CD8-positive, alpha-beta memory T cell (primary cell): ENCODE results near the gene S100A10. TPM values are rescaled to one million over a fixed set of nuclear protein-coding genes. Genes with fewer than 3 reads are reported as not detected.

Experiments
- CTCF ChIA-PET: fragments of 350-600 bp; sonication (Branson Sonifier 250); formaldehyde crosslinking; loops from one replicate; lab custom pipeline; 2021; ENCODE audit warnings: antibody characterized with exemption; lab: Charles Lee
- POLR2A ChIA-PET: fragments of 350-600 bp; sonication (Branson Sonifier 250); formaldehyde crosslinking; loops from one replicate; lab custom pipeline; 2021; ENCODE audit warnings: antibody characterized with exemption; lab: Charles Lee
- DNase-seq, 5 donors: peaks; one replicate each; pipeline versions ENCODE4 v3.0.0 to v3.0.0-alpha.2; 2020 to 2022; ENCODE audit warnings: mixed read lengths in 1 of 5
- H3K27ac ChIP-seq: one replicate; pipeline ENCODE4 v1.7.0; 2013; ENCODE audit warnings: low read depth, mild to moderate bottlenecking, low read length, moderate library complexity
- H3K27me3 ChIP-seq: 2 replicates; pipeline ENCODE4 v1.7.0; 2013; ENCODE audit warnings: low read length, mild to moderate bottlenecking; ENCODE audit not compliant: insufficient read depth, poor library complexity, severe bottlenecking
- H3K36me3 ChIP-seq: 2 replicates; pipeline ENCODE4 v1.7.0; 2013; ENCODE audit warnings: mild to moderate bottlenecking, low read length, moderate library complexity; ENCODE audit not compliant: insufficient read depth
- H3K4me1 ChIP-seq: 2 replicates; pipeline ENCODE4 v1.7.0; 2013; ENCODE audit warnings: mild to moderate bottlenecking, low read length, moderate library complexity; ENCODE audit not compliant: insufficient read depth
- H3K4me3 ChIP-seq: 2 replicates; pipeline ENCODE4 v1.7.0; 2013; ENCODE audit warnings: mild to moderate bottlenecking, low read length
- H3K9me3 ChIP-seq: 2 replicates; pipeline ENCODE4 v1.7.0; 2013; ENCODE audit warnings: mild to moderate bottlenecking, low read length
- H3K27ac Mint-ChIP-seq, 8 donors: one replicate each; pipeline ENCODE4 v1.8.0; 2020 to 2021; ENCODE audit warnings: mixed read lengths in 8 of 8, mild to moderate bottlenecking in 6 of 8, inconsistent platforms in 3 of 8, moderate library complexity in 3 of 8
- H3K27me3 Mint-ChIP-seq, 2 donors: one replicate each; pipeline ENCODE4 v1.8.0; 2020 to 2021; ENCODE audit warnings: mixed read lengths in 2 of 2, mild to moderate bottlenecking in 1 of 2, moderate library complexity in 1 of 2
- H3K36me3 Mint-ChIP-seq, 3 donors: one replicate each; pipeline ENCODE4 v1.8.0; 2020 to 2021; ENCODE audit warnings: mixed read lengths in 3 of 3, inconsistent platforms in 1 of 3, mild to moderate bottlenecking in 1 of 3
- H3K4me1 Mint-ChIP-seq, 3 donors: one replicate each; pipeline ENCODE4 v1.8.0; 2020 to 2021; ENCODE audit warnings: mixed read lengths in 3 of 3, inconsistent platforms in 1 of 3, mild to moderate bottlenecking in 1 of 3
- H3K4me3 Mint-ChIP-seq, 7 donors: one replicate each; pipeline ENCODE4 v1.8.0; 2020 to 2021; ENCODE audit warnings: mixed read lengths in 7 of 7, mild to moderate bottlenecking in 6 of 7, moderate library complexity in 4 of 7, inconsistent platforms in 2 of 7
- H3K9me3 Mint-ChIP-seq, 5 donors: one replicate each; pipeline ENCODE4 v1.8.0; 2020 to 2022; ENCODE audit warnings: mixed read lengths in 5 of 5, mild to moderate bottlenecking in 3 of 5, moderate library complexity in 2 of 5, inconsistent platforms in 1 of 5
- polyA plus RNA-seq: library from polyadenylated mRNA; unstranded; fragments of 300-500 nt; fragmentation: Illumina TruSeq; gene quantifications from one replicate; pipeline ENCODE4 v1.2.3, GENCODE V29; 2021
- total RNA-seq, 2 experiments: library from RNA; stranded (reverse); gene quantifications; one replicate each; pipeline ENCODE4 v1.2.3, GENCODE V29; 2021

S100A10 gene
- total and polyA plus RNA-seq, 3 experiments from 2014 or later, result 263 to 1,167 (median 279) TPM

DNA sequence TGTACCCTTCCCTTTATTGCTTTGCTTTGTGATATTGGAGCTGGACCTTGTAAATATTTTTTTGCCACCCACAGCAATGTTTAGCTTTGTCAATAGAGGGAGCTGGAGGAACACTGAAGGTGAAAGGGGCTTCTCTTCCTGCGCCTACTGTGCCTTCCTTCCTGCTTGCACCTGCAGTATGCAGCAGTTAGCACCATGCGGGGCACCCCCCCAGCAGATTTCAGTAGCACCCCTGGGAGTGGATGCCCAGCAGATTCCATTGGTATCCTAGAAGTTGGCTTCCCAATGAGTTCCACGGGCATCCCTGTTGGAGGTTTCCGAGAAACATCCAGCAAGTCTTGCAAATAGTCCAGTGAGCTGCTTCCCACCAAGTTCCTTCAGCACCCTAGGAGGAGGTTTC is 25.6 kb downstream of the S100A10 start:
- peak in 4 of 5 donors; percentile 30 to 74 (median 71) for DNase-seq
- no peaks in the 10 kb centered on the region for H3K9me3 ChIP-seq
- H3K27me3 Mint-ChIP-seq, result peaks cover 4% of the 10 kb centered on the region in 2 donors
- no peak overlapping the region for H3K27ac Mint-ChIP-seq
- POLR2A ChIA-PET, result interaction anchor here (0.6 to 1.5 kb wide), 4 partner anchors 24 to 34 kb away, joined by 3 to 4 read pairs (median 4); partner anchors contain the start of gene S100A10
- H3K4me1 Mint-ChIP-seq, result peaks cover 7 to 13% (median 11%) of the 10 kb centered on the region in 3 donors
- no peak overlapping the region for H3K4me3 ChIP-seq
- H3K27me3 ChIP-seq, result no peaks in the 10 kb centered on the region
- no peaks in the 10 kb centered on the region for H3K36me3 Mint-ChIP-seq
- CTCF ChIA-PET, result interaction anchor here (0.6 to 11.8 kb wide), 24 partner anchors 8 to 215 kb away, joined by 3 to 339 read pairs (median 5); partner anchors contain the start of gene S100A10
- no peak overlapping the region for H3K27ac ChIP-seq
- no peak overlapping the region for H3K4me3 Mint-ChIP-seq
- no peaks in the 10 kb centered on the region for H3K36me3 ChIP-seq
- H3K4me1 ChIP-seq, result peaks cover 5% of the 10 kb centered on the region
- H3K9me3 Mint-ChIP-seq, result no peaks in the 10 kb centered on the region

DNA sequence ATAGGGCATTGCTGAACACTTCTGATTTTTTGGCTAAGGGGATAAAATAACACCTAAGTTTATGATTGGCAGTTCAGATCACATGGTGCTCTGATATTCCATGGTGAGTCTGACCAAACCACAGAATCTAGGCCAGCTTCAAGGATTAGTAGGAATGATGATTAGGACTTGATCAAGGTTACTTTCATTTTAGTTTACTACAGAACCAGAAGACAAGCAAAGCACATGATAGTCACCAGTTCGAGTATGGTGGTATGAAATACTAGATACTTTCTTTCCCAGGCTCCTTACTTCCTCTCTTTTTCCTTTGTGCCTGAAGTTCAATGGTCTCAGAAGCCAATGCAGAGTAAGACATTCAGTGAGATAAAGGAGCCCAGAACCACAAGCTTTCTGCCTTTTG is 26.6 kb downstream of the S100A10 start:
- Histone ChIP-seq H3K27ac (no peak overlapping the region), H3K9me3 (no peaks in the 10 kb centered on the region), H3K4me3 (no peak overlapping the region), H3K27me3 (no peaks in the 10 kb centered on the region), H3K4me1 (peaks cover 5% of the 10 kb centered on the region), H3K36me3 (no peaks in the 10 kb centered on the region)
- H3K4me1 Mint-ChIP-seq, result peaks cover 4 to 6% (median 4%) of the 10 kb centered on the region in 3 donors
- H3K9me3 Mint-ChIP-seq, result no peaks in the 10 kb centered on the region
- no peak for DNase-seq
- no peak overlapping the region for H3K4me3 Mint-ChIP-seq
- POLR2A ChIA-PET, result interaction anchor here (1.5 kb wide), 1 partner anchor 25 kb away, joined by 3 read pairs; no protein-coding TSS in a partner anchor
- CTCF ChIA-PET, result interaction anchor here (0.7 to 11.8 kb wide), 13 partner anchors 9 to 79 kb away, joined by 3 to 339 read pairs (median 10); partner anchors contain the start of gene S100A10
- H3K27ac Mint-ChIP-seq, result no peak overlapping the region
- peaks cover 4% of the 10 kb centered on the region in 2 donors for H3K27me3 Mint-ChIP-seq
- H3K36me3 Mint-ChIP-seq, result no peaks in the 10 kb centered on the region

DNA sequence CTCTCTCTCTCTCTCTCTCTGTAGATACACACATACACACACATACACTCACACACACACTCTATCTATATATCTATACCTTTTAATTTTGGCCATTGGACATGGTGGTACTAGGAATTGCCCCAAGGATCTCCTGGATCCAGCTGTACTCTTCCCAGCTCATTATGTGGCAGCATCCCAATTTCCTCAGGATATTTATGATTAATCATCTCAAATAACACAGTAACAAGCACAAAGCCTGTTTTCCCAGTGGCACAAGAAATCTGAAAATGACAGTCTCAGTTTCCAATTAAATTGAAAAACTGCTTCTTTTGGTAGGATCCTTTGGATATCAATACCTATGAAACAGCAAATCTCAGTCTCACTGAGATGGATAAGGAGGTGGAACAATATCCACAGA is 27.6 kb downstream of the S100A10 start:
- H3K27me3 ChIP-seq, result no peaks in the 10 kb centered on the region
- H3K4me3 Mint-ChIP-seq, result no peak overlapping the region
- H3K4me1 ChIP-seq, result peaks cover 5% of the 10 kb centered on the region
- H3K36me3 Mint-ChIP-seq, result no peaks in the 10 kb centered on the region
- H3K27ac ChIP-seq, result no peak overlapping the region
- DNase-seq, result no peak
- H3K9me3 Mint-ChIP-seq, result no peaks in the 10 kb centered on the region
- peak overlapping the region in 1 of 8 donors; percentile 1 for H3K27ac Mint-ChIP-seq
- H3K4me1 Mint-ChIP-seq, result peaks cover 4 to 6% (median 4%) of the 10 kb centered on the region in 3 donors
- ChIA-PET POLR2A (no interaction called here), CTCF (interaction anchor here (11.8 kb wide), 1 partner anchor 29 kb away, joined by 339 read pairs; the partner anchor contains the start of gene S100A10)
- no peaks in the 10 kb centered on the region for H3K36me3 ChIP-seq
- H3K27me3 Mint-ChIP-seq, result peaks cover 4% of the 10 kb centered on the region in 2 donors
- no peak overlapping the region for H3K4me3 ChIP-seq
- no peaks in the 10 kb centered on the region for H3K9me3 ChIP-seq

DNA sequence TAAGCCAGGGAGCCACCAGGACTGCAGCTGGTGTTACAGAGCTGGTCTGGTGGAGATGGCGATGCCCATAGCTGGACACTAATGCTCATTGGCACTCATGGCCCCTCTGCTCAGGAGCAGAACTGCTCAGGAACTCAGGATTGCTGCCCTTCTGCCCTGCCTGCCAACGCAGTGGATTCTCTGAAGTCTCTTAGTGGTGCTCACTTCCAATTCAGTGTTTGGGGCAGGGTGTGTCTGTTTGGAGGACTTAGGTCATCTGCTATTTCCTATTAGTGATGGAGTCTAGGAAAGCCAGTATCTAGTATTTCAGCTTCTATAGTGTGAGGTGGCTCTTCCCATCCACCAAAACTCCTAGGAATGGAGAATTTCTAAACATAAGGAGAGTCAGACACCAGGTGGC is 29.1 kb downstream of the S100A10 start:
- Mint-ChIP-seq H3K9me3 (no peaks in the 10 kb centered on the region), H3K36me3 (no peaks in the 10 kb centered on the region), H3K27ac (no peak overlapping the region), H3K4me3 (no peak overlapping the region), H3K27me3 (peaks cover 4% of the 10 kb centered on the region in 2 donors), H3K4me1 (peaks cover 6 to 14% (median 10%) of the 10 kb centered on the region in 3 donors)
- peaks cover 5% of the 10 kb centered on the region for H3K4me1 ChIP-seq
- no peaks in the 10 kb centered on the region for H3K9me3 ChIP-seq
- ChIA-PET POLR2A (no interaction called here), CTCF (interaction anchor here (11.8 kb wide), 1 partner anchor 30 kb away, joined by 339 read pairs; the partner anchor contains the start of gene S100A10)
- no peak overlapping the region for H3K27ac ChIP-seq
- no peaks in the 10 kb centered on the region for H3K27me3 ChIP-seq
- no peaks in the 10 kb centered on the region for H3K36me3 ChIP-seq
- DNase-seq, result no peak
- no peak overlapping the region for H3K4me3 ChIP-seq

DNA sequence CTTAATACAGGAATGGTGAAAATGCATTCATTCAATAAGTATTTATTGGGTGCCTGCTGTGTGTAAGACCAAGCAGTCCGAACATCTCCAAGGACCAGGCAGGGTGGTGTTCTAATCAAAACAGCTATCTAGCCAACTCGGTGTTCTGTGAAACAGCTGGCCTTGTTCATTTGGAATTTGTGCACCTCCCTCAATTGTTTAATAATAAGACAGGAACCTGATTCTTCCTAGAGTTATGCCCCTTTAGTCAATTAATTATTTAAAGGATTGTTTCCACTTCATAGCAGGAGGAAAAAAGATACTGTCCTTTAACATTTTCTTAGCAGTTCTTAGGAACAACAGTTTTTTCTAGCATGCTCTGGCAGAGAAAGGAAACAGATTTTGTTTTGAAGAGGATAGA is 30.4 kb downstream of the S100A10 start:
- Histone ChIP-seq H3K4me1 (peaks cover 3% of the 10 kb centered on the region), H3K9me3 (no peaks in the 10 kb centered on the region), H3K27me3 (no peaks in the 10 kb centered on the region), H3K36me3 (no peaks in the 10 kb centered on the region), H3K4me3 (no peak overlapping the region), H3K27ac (no peak overlapping the region)
- Mint-ChIP-seq H3K27ac (no peak overlapping the region), H3K9me3 (no peaks in the 10 kb centered on the region), H3K27me3 (peaks cover 1 to 4% of the 10 kb centered on the region in 2 donors), H3K36me3 (no peaks in the 10 kb centered on the region), H3K4me3 (no peak overlapping the region), H3K4me1 (peaks cover 6 to 14% (median 10%) of the 10 kb centered on the region in 3 donors)
- no peak for DNase-seq
- CTCF ChIA-PET, result interaction anchor here (11.8 kb wide), 1 partner anchor 31 kb away, joined by 339 read pairs; the partner anchor contains the start of gene S100A10
- POLR2A ChIA-PET, result interaction anchor here (0.9 kb wide), 1 partner anchor 33 kb away, joined by 3 read pairs; no protein-coding TSS in a partner anchor

DNA sequence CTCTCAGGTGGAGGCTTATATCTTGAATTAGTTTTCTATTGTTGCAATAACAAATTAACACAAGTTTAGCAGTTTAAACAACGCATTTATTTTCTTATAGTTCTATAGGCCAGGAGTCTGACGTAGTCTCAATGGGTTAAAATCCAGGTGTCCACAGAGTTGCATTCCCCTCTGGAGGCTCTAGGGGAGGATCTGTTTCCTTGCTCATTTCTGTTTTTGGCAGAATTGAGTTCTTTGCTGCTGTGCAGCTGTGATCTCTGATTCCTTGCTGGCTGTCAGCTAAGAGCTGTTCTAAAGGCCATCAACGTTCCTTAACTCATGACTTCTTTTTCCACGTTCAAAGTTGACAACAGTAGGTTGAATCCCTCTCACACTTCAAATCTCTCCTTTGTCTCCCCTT is 31.8 kb downstream of the S100A10 start:
- ChIA-PET CTCF (no interaction called here), POLR2A (no interaction called here)
- Mint-ChIP-seq H3K36me3 (no peaks in the 10 kb centered on the region), H3K27me3 (peaks cover 1 to 4% of the 10 kb centered on the region in 2 donors), H3K27ac (peak overlapping the region in 1 of 8 donors; percentile 61), H3K4me3 (no peak overlapping the region), H3K9me3 (no peaks in the 10 kb centered on the region), H3K4me1 (peaks cover 2 to 8% (median 6%) of the 10 kb centered on the region in 3 donors)
- Histone ChIP-seq H3K4me3 (no peak overlapping the region), H3K36me3 (no peaks in the 10 kb centered on the region), H3K4me1 (no peaks in the 10 kb centered on the region), H3K27ac (no peak overlapping the region), H3K27me3 (no peaks in the 10 kb centered on the region), H3K9me3 (no peaks in the 10 kb centered on the region)
- no peak for DNase-seq

DNA sequence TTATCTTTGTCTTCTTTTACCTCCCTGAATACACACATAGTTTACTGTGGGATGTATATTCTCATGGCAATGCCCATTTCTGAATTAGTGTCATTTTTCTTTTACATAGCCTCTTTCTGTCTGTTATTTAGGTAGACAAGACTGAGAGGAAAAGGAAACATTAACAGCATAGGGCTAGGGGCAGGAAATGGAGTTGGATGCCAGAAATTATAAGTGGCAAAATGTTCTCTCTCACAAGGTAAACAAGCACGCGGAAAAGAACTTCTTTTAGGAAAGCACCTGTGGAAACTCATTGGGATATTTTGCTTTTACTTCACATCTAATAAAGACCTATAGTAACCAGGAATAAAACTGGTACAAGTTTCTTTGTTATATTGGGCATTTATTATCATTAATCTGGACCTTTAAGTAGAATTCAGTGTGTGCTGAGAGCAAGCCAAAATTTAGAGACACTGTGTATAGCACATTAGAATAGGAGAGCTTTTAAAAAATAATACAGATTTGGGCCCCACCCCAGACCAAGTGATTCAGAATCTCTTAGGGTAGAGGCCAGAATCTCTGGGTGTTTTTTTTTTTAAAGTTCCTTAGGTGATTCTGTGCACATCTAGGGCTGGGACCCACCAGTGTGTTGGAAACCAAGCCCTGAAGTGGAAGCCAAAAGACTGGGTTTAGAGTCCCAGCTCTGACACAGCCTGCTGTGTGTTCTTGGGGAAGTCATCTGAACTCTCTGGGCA is 32.7 kb downstream of the S100A10 start:
- Mint-ChIP-seq H3K4me3 (no peak overlapping the region), H3K9me3 (no peaks in the 10 kb centered on the region), H3K36me3 (no peaks in the 10 kb centered on the region), H3K4me1 (peaks cover 2 to 8% (median 6%) of the 10 kb centered on the region in 3 donors), H3K27me3 (peaks cover 1 to 4% of the 10 kb centered on the region in 2 donors), H3K27ac (peak overlapping the region in 2 of 8 donors; percentile 10 to 64)
- H3K9me3 ChIP-seq, result no peaks in the 10 kb centered on the region
- POLR2A ChIA-PET, result no interaction called here
- H3K27me3 ChIP-seq, result no peaks in the 10 kb centered on the region
- CTCF ChIA-PET, result no interaction called here
- no peaks in the 10 kb centered on the region for H3K4me1 ChIP-seq
- DNase-seq, result no peak
- H3K4me3 ChIP-seq, result no peak overlapping the region
- H3K27ac ChIP-seq, result no peak overlapping the region
- no peaks in the 10 kb centered on the region for H3K36me3 ChIP-seq

DNA sequence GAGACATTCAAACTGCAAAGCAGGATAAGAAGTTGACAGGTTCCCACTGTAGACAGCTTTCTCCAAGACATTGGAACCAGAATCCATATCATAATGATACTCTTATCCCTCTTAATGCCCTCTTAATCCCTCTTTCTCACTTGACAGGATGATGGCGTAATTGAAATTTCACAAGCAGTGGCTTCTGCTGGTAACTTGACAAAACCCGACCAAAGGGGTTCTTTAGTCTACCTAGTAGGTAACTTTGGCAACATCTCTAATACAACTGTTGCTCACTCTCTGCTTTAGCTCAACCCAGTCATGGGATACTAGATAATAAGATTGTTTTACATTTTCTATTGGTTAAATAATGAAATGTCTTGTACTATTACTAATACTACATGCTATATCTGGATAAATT is 34.7 kb downstream of the S100A10 start:
- H3K9me3 Mint-ChIP-seq, result no peaks in the 10 kb centered on the region
- H3K27me3 ChIP-seq, result no peaks in the 10 kb centered on the region
- no peaks in the 10 kb centered on the region for H3K4me1 ChIP-seq
- no peaks in the 10 kb centered on the region for H3K9me3 ChIP-seq
- no peaks in the 10 kb centered on the region for H3K36me3 ChIP-seq
- peaks cover 2 to 8% (median 6%) of the 10 kb centered on the region in 3 donors for H3K4me1 Mint-ChIP-seq
- no peak overlapping the region for H3K27ac Mint-ChIP-seq
- H3K36me3 Mint-ChIP-seq, result no peaks in the 10 kb centered on the region
- H3K4me3 Mint-ChIP-seq, result no peak overlapping the region
- ChIA-PET CTCF (no interaction called here), POLR2A (no interaction called here)
- no peak for DNase-seq
- peaks cover 0 to 4% of the 10 kb centered on the region in 2 donors for H3K27me3 Mint-ChIP-seq
- no peak overlapping the region for H3K4me3 ChIP-seq
- H3K27ac ChIP-seq, result no peak overlapping the region
